ENCODE measurements around the gene PTPRM.

GRCh38 chr18:7523772-7524171, 43.3 kb upstream of the PTPRM start:
- TF ChIP-seq ZNF629 (tag by site-specific recombination; IDR thresholded peaks at IDR 0.05): no peak
- no peak for TF ChIP-seq ZEB2 (tag by site-specific recombination; IDR thresholded peaks at IDR 0.05)

All from HEK293 (cell line).